Measurements from ENCODE around the gene RPRD2.

Gene RPRD2

GRCh38 chr1:150514913-150515327 is 151.0 kb downstream of the RPRD2 start:
- DNase-seq (ENCODE audit: low spot score): no peak

- DNase-seq (ENCODE audit: low spot score): peak; percentile 98
These were observed 151.5 kb downstream of the RPRD2 start, which contains the start of gene FALEC for GRCh38 chr1:150515328-150516049. Gene FALEC, plus strand, starts transcription at chr1:150515752.

- peak; percentile 18 for DNase-seq (ENCODE audit: low spot score)
These were observed 152.2 kb downstream of the RPRD2 start for GRCh38 chr1:150516050-150516591.

- DNase-seq (ENCODE audit: low spot score): peak; percentile 40
These were observed 152.7 kb downstream of the RPRD2 start for GRCh38 chr1:150516616-150517015.

GRCh38 chr1:150521196-150521968 is 157.4 kb downstream of the RPRD2 start:
- no peak for DNase-seq (ENCODE audit: low spot score)

- DNase-seq (ENCODE audit: low spot score): no peak
These were observed 161.4 kb downstream of the RPRD2 start for GRCh38 chr1:150525348-150525747.
